ENCODE data around the gene S100A9. TPM values are rescaled to one million over a fixed set of nuclear protein-coding genes. Genes with fewer than 3 reads are reported as not detected.

S100A9 gene
- total RNA-seq, 8 experiments from 2014 or later: 0.71 TPM; not detected in 7

Other genes starting within 250 kb of the S100A9 start
- gene SPRR2F, start 244.3 kb upstream of the S100A9 start, total RNA-seq: not detected
- 1 to 10 TPM in 1 of 8 experiments, under 1 TPM in 2, not detected in 5; 0.50 to 1.0 (median 0.90) TPM for gene SPRR2G, start 207.0 kb upstream of the S100A9 start, total RNA-seq
- 1 to 10 TPM in 2 of 8 experiments, under 1 TPM in 1, not detected in 5; 0.50 to 2.0 (median 1.0) TPM for gene LELP1, start 154.4 kb upstream of the S100A9 start, total RNA-seq
- gene PRR9, start 140.3 kb upstream of the S100A9 start, total RNA-seq: under 1 TPM in 1 of 8 experiments, not detected in 7; 0.13 TPM
- under 1 TPM in 1 of 8 experiments, not detected in 7; 0.21 TPM for gene LORICRIN, start 98.2 kb upstream of the S100A9 start, total RNA-seq
- not detected for gene PGLYRP3, start 44.9 kb upstream of the S100A9 start, total RNA-seq
- gene PGLYRP4, start 9.0 kb upstream of the S100A9 start, total RNA-seq: under 1 TPM in 2 of 8 experiments, not detected in 6; 0.17 to 0.66 TPM
- gene S100A12, start 17.8 kb downstream of the S100A9 start, total RNA-seq: not detected
- gene S100A8, start 33.2 kb downstream of the S100A9 start, total RNA-seq: 100 to 1,000 TPM in 1 of 8 experiments, 10 to 100 TPM in 1, under 1 TPM in 2, not detected in 4; 0.29 to 281 (median 8.6) TPM
- under 1 TPM in 5 of 8 experiments, not detected in 3; 0.10 to 0.66 (median 0.14) TPM for gene S100A7A, start 58.7 kb downstream of the S100A9 start, total RNA-seq
- not detected for gene S100A7, start 102.8 kb downstream of the S100A9 start, total RNA-seq
- 1,000 to 10,000 TPM in 1 of 8 experiments, 100 to 1,000 TPM in 2, 1 to 10 TPM in 4, under 1 TPM in 1; 0.49 to 2,482 (median 5.7) TPM for gene S100A6, start 178.1 kb downstream of the S100A9 start, total RNA-seq
- not detected for gene S100A5, start 183.1 kb downstream of the S100A9 start, total RNA-seq
- 1,000 to 10,000 TPM in 1 of 8 experiments, 10 to 100 TPM in 1, 1 to 10 TPM in 5, under 1 TPM in 1; 0.93 to 1,152 (median 3.7) TPM for gene S100A4, start 188.0 kb downstream of the S100A9 start, total RNA-seq
- gene S100A3, start 191.4 kb downstream of the S100A9 start, total RNA-seq: 1 to 10 TPM in 2 of 8 experiments, under 1 TPM in 3, not detected in 3; 0.36 to 4.1 (median 1.00) TPM
- 1 to 10 TPM in 4 of 8 experiments, under 1 TPM in 2, not detected in 2; 0.23 to 4.5 (median 1.5) TPM for gene S100A2, start 208.0 kb downstream of the S100A9 start, total RNA-seq